MM.1S (cell line): ENCODE results near the gene CADM4.

Source experiments
- DNase-seq: peaks from one replicate; pipeline ENCODE4 v3.0.0-alpha.2; 2015
- H2AFZ ChIP-seq: fragments of 300-600 bp; sonication (generic); 2 replicates; pipeline ENCODE4 v1.6.0; 2016; ENCODE audit warnings: antibody characterized with exemption, low read length
- H3F3A ChIP-seq: fragments of 300-600 bp; sonication (generic); 2 replicates; pipeline ENCODE4 v1.6.1; 2016; ENCODE audit warnings: mild to moderate bottlenecking, antibody characterized with exemption, low read length, moderate library complexity, mixed read lengths; ENCODE audit not compliant: insufficient read depth
- H3K27ac ChIP-seq: fragments of 300-600 bp; sonication (generic); 2 replicates; pipeline ENCODE4 v1.5.1; 2016; ENCODE audit warnings: mild to moderate bottlenecking, low read length
- H3K27me3 ChIP-seq: fragments of 300-600 bp; sonication (generic); replicated peaks from 2 replicates; pipeline ENCODE4 v1.6.0; 2016; ENCODE audit warnings: low read length; ENCODE audit not compliant: insufficient read depth
- H3K36me3 ChIP-seq: fragments of 300-600 bp; sonication (generic); replicated peaks from 2 replicates; pipeline ENCODE4 v1.6.1; 2016; ENCODE audit warnings: mild to moderate bottlenecking, low read length, mixed read lengths; ENCODE audit not compliant: insufficient read depth
- H3K4me1 ChIP-seq: fragments of 300-600 bp; sonication (generic); 2 replicates; pipeline ENCODE4 v1.6.1; 2016; ENCODE audit warnings: low read length, mixed read lengths
- H3K4me2 ChIP-seq: fragments of 300-600 bp; sonication (generic); 2 replicates; pipeline ENCODE4 v1.6.0; 2016; ENCODE audit warnings: low read depth, low read length
- H3K4me3 ChIP-seq: fragments of 300-600 bp; sonication (generic); 2 replicates; pipeline ENCODE4 v1.5.1; 2016; ENCODE audit warnings: low read length, mixed read lengths
- H3K79me2 ChIP-seq: fragments of 300-600 bp; sonication (generic); 2 replicates; pipeline ENCODE4 v1.6.1; 2016; ENCODE audit warnings: mixed run types, low read length, mixed read lengths
- H3K9ac ChIP-seq: fragments of 300-600 bp; sonication (generic); 2 replicates; pipeline ENCODE4 v1.6.1; 2016; ENCODE audit warnings: low read length, mixed read lengths
- H3K9me2 ChIP-seq: fragments of 300-600 bp; sonication (generic); replicated peaks from 2 replicates; pipeline ENCODE4 v1.6.1; 2016; ENCODE audit warnings: mild to moderate bottlenecking, low read length, mixed read lengths; ENCODE audit not compliant: insufficient read depth
- H3K9me3 ChIP-seq: fragments of 300-600 bp; sonication (generic); replicated peaks from 2 replicates; pipeline ENCODE4 v1.6.1; 2016; ENCODE audit warnings: mild to moderate bottlenecking, low read length, mixed read lengths; ENCODE audit not compliant: insufficient read depth
- H4K20me1 ChIP-seq: fragments of 300-600 bp; sonication (generic); 2 replicates; pipeline ENCODE4 v1.6.1; 2016; ENCODE audit warnings: mild to moderate bottlenecking, low read length, moderate library complexity, mixed read lengths; ENCODE audit not compliant: insufficient read depth
- EZH2 ChIP-seq: fragments of 300-600 bp; sonication (generic); optimal IDR thresholded peaks from 2 replicates; pipeline ENCODE3; 2017; ENCODE audit warnings: low read depth, mild to moderate bottlenecking, antibody characterized with exemption, low read length, mixed read lengths
- EZH2phosphoT487 ChIP-seq: fragments of 300-600 bp; sonication (generic); IDR thresholded peaks from 2 replicates; pipeline ENCODE4 v1.6.1; 2018; ENCODE audit warnings: antibody characterized with exemption, low read length
- TF ChIP-seq, protein P1 (sequence below): fragments of 300-600 bp; sonication (generic); IDR thresholded peaks from 2 replicates; pipeline ENCODE4 v1.5.1; 2016; ENCODE audit warnings: antibody characterized with exemption, low read length, mixed read lengths

The CADM4 gene

DNA sequence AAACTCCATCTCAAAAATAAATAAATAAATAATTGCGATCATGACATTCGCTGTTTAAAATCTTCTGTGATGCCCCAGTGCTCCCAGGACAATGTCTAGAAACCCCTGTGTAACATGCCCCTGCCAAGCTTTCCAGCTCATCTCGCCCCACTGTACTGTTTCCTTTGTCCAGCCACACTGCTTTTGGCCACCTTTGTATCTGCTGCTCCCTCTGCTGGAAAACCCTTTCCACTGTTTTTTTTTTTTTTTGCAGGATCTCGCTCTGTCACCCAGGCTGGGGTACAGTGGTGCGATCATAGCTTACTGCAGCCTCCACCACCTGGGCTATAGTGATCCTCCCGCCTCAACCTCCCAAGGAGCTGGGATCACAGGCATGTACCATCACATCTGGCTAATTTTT lies 22.8 kb upstream of the CADM4 start:
- Histone ChIP-seq H2AFZ (no peak overlapping the region), H4K20me1 (no peaks in the 10 kb centered on the region), H3K9me2 (no peaks in the 10 kb centered on the region), H3K36me3 (no peaks in the 10 kb centered on the region), H3K4me3 (no peak overlapping the region), H3K9ac (no peak overlapping the region), H3K27me3 (no peaks in the 10 kb centered on the region), H3K4me2 (no peak overlapping the region), H3K4me1 (no peaks in the 10 kb centered on the region), H3F3A (no peaks in the 10 kb centered on the region), H3K27ac (no peak overlapping the region), H3K79me2 (no peaks in the 10 kb centered on the region), H3K9me3 (no peaks in the 10 kb centered on the region)
- TF ChIP-seq EZH2 (no peak), EZH2phosphoT487 (no peak)
- TF ChIP-seq, protein P1, sequence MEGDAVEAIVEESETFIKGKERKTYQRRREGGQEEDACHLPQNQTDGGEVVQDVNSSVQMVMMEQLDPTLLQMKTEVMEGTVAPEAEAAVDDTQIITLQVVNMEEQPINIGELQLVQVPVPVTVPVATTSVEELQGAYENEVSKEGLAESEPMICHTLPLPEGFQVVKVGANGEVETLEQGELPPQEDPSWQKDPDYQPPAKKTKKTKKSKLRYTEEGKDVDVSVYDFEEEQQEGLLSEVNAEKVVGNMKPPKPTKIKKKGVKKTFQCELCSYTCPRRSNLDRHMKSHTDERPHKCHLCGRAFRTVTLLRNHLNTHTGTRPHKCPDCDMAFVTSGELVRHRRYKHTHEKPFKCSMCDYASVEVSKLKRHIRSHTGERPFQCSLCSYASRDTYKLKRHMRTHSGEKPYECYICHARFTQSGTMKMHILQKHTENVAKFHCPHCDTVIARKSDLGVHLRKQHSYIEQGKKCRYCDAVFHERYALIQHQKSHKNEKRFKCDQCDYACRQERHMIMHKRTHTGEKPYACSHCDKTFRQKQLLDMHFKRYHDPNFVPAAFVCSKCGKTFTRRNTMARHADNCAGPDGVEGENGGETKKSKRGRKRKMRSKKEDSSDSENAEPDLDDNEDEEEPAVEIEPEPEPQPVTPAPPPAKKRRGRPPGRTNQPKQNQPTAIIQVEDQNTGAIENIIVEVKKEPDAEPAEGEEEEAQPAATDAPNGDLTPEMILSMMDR, result peak; percentile 6; the same call in 1 of the 2 replicates
- no peak for DNase-seq

DNA sequence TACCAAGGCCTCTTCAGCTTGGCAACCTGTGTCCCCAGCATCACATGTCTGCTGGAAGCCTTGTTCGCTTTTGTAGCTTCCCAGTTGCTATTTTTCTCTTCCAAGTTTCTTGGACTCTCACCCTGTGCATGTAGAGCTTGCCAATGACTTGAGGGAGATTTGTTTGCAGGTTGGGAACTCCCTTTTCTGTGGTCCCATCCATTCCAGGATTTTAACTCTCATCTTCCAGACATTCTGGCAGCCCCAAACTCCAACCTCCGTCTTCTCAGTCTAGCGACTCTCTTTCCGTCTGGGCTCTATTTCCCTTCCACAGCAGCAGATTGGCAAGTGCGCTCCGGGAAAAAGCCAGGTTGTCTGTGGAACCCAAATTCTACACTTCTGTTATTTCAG lies 21.3 kb upstream of the CADM4 start:
- Histone ChIP-seq H3K4me3 (no peak overlapping the region), H3F3A (no peaks in the 10 kb centered on the region), H3K9me3 (no peaks in the 10 kb centered on the region), H3K79me2 (no peaks in the 10 kb centered on the region), H3K27ac (no peak overlapping the region), H3K9ac (no peak overlapping the region), H3K9me2 (no peaks in the 10 kb centered on the region), H3K36me3 (no peaks in the 10 kb centered on the region), H3K4me1 (no peaks in the 10 kb centered on the region), H3K27me3 (no peaks in the 10 kb centered on the region), H2AFZ (no peak overlapping the region), H3K4me2 (no peak overlapping the region), H4K20me1 (no peaks in the 10 kb centered on the region)
- TF ChIP-seq, protein P1, result no peak
- no peak for TF ChIP-seq EZH2
- TF ChIP-seq EZH2phosphoT487, result no peak
- no peak for DNase-seq

DNA sequence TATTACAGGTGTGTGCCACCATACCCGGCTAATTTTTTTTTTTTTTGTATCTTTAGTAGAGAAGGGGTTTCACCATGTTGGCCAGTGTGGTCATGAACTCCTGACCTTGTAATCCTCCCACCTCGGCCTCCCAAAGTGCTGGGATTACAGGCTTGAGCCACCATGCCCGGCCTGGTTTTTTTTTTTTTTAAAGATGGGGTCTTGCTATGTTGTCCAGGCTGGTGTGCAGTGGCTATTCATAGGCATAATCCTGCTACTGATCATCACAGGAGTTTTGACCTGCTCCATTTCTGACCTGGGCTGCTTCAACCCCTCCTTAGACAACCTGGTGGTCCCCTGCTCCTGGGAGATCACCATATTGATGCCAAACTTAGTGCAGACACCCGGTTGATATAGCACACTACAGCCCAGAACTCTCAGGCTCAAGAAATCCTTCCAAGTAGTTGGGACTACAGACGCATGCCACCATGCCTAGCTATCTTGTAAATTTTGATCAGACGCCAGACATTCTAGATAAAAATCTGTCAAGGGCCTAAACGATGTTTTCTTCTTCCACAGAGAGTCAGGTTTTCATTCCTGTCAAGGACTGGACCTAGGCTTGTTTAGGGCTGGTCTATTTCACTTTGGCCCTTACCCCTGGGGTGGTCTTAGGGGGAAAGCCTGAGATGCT lies 20.8 kb upstream of the CADM4 start:
- no peaks in the 10 kb centered on the region for H3K9me3 ChIP-seq
- H3K9me2 ChIP-seq, result no peaks in the 10 kb centered on the region
- H3K4me2 ChIP-seq, result no peak overlapping the region
- no peaks in the 10 kb centered on the region for H3K79me2 ChIP-seq
- H3K4me1 ChIP-seq, result no peaks in the 10 kb centered on the region
- DNase-seq, result no peak
- no peaks in the 10 kb centered on the region for H3F3A ChIP-seq
- no peaks in the 10 kb centered on the region for H3K27me3 ChIP-seq
- no peak overlapping the region for H3K4me3 ChIP-seq
- no peak overlapping the region for H3K27ac ChIP-seq
- no peak for TF ChIP-seq EZH2
- no peak for TF ChIP-seq EZH2phosphoT487
- TF ChIP-seq, protein P1, result no peak
- H4K20me1 ChIP-seq, result no peaks in the 10 kb centered on the region
- H3K9ac ChIP-seq, result no peak overlapping the region
- H3K36me3 ChIP-seq, result no peaks in the 10 kb centered on the region
- H2AFZ ChIP-seq, result no peak overlapping the region
